ENCODE measurements around the gene DMWD. TPM values are rescaled to one million over a fixed set of nuclear protein-coding genes. Genes with fewer than 3 reads are reported as not detected.
"Not testable (repeated sequence)": the region's sequence is repeated elsewhere in the genome, so short reads cannot be mapped to it uniquely, and the experiment has no call there.

Gene DMWD
- total RNA-seq, 1 donor from 2014 or later, result 15.8 TPM

DNA sequence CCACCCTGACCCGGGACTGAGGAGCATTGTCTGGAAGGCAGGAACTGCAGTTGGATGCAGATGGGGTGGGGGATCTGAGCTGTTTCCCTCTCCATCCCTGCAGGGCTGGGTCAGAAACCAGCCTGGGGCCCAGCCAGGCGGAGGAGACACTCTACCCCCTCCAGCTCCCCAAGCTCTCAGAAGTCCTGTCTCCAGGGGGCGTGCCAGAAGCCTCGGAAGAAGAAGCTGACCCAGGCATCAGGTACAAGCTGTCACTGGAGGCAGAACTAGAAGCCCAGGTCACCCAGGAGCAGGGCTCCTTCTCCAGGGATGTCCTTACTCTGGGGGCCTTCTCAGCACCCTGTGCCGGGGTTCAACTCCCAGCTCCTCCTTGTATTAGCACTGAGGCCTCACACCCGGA is 39.1 kb downstream of the DMWD start:
- no peak for DNase-seq (ENCODE audit: low read depth in 2 of 2)

DNA sequence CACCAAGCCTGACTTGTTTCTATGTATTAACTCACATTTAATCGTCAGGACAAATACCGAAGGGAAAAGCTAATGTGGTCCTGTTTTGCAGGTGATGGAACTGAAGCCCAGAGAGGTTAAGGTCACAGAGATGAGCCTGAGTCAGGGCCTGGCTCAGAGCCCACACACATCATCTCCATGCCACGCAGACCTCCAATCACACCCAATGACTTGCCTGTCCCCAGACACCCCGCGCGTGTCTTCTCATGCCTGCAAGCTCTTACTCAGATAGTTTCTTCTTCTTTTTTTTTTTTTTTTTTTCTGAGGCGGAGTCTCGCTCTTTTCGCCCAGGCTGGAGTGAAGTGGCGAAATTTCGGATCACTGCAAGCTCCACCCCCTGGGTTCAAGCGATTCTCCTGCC is 40.0 kb downstream of the DMWD start:
- no peak for DNase-seq (ENCODE audit: low read depth in 2 of 2)

DNA sequence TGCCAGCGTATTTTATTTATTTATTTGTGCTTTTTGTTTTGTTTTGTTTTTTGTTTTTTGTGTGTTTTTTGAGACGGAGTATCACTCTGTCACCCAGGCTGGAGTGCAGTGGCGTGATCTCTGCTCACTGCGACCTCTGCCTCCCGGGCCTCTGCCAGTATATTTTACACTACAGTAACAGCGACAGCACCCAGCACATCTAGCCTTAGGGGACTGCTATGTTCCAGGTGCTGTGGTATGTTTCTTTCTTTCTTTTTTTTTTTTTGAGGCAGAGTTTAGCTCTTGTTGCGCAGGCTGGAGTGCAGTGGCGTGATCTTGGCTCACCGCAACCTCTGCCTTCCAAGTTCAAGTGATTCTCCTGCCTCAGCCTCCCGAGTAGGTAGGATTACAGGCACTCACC is 41.2 kb downstream of the DMWD start:
- not testable (repeated sequence) for DNase-seq (ENCODE audit: low read depth in 2 of 2)

DNA sequence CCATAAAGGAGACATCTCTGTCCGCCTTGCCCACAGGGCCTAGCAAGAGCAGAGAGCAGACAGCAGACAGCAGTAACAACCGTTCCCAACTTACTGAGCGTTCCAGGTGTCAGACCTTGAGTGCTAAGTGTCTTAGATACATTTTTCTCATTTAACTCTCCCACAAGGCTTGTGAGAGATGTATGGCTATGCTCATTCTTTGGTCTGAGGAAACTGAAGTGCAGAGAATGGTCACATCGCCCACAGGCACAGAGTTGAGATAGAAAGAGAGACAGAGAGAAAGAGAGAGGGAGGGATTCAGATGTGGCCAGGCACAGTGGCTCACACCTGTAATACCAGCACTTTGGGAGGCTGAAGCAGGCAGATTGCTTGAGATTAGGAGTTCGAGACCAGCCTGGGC is 45.1 kb downstream of the DMWD start:
- no peak for DNase-seq (ENCODE audit: low read depth in 2 of 2)

DNA sequence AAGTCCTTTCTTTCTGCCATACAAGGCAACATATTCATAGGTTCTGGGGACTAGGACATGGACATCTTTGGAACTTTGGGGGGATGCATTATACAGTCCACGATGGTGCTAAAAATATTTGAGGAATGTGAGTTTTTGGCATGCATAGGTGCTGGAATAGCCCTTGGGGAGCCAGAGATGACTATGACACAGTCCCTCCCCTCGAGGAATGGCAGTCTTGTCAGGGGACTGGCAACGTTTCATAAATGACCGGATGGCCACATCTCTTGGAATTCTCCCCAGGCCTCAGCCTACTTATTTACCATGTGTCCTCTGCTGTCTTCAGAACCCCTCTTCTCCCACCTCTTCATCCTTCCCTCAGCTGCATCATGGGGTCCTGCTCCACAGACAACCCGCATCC is 45.8 kb downstream of the DMWD start:
- no peak for DNase-seq (ENCODE audit: low read depth in 2 of 2)

DNA sequence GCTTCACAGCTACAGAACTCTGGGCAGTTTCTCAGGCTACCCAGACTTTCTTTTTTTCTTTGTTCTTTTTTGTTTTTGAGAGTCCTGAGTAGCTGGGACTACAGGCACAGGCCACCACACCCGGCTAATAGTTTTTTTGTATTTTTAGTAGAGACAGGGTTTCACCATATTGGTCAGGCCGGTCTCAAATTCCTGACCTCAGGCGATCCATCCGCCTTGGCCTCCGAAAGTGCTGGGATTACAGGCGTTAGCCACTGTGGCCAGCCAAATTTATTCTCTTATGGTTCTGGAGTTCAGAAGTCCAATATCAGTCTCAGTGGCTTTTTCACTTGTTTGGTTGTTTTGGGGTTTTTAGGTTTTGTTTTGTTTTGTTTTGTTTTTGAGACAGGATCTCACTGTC is 47.0 kb downstream of the DMWD start:
- DNase-seq (ENCODE audit: low read depth in 2 of 2), result no peak

DNA sequence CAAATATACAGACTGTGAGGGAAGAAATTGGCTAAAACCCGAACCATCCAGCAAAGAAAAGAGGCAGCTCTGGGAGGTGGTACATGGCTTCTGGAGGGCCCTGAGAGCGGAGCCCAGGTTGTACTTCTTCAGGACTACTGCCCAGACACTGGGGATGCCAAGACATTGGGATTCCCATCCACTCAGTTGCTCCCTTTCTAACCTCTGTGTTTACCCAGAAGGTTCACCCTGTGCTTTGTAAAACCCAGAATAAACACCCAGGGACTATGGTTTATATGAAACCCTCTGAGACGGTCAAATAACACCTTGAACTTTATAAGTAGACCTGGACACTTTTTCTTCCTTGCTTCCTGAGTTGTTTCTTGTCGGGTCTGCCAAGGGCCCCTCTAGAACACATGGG is 49.7 kb downstream of the DMWD start:
- DNase-seq (ENCODE audit: low read depth in 2 of 2), result no peak

DNA sequence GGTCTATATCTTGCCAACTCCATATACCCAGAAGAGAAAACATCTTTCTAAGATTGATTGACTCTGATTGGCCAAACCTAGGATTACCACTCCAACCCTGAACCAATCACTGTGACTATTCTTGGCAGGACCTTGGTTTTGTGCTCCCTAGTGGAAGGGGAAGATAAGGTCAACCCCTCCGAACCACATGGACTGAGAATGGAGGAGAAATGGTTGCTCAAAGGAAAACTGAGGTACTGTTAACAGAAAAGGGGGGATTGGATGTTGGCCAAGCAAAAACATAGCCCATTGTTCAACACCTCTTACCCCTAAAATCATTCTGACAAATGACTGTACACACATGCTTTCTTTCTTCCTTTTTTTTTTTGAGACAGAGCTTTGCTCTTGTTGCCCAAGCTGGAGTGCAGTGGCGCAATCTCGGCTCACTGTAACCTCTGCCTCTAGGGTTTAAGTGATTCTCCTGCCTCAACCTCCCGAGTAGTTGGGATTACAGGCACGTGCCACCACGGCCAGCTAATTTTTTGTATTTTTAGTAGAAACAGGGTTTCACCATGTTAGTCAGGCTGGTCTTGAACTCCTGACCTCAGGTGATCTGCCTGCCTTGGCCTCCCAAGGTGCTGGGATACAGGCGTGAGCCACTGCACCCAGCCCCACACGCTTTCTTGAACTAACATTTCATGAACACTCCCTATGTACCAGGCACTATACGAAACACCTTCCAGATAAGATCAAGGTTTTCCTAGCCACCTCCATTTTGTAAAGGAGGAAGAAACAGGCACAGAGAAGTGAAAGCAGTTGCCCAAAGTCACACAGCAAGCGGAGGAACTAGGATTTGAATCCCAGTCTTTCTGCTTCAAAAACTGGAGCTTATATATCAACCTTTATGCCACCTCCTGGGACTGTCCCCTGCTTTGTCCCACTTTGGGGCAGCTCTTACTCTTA is 52.9 kb downstream of the DMWD start:
- DNase-seq (ENCODE audit: low read depth in 2 of 2), result no peak

DNA sequence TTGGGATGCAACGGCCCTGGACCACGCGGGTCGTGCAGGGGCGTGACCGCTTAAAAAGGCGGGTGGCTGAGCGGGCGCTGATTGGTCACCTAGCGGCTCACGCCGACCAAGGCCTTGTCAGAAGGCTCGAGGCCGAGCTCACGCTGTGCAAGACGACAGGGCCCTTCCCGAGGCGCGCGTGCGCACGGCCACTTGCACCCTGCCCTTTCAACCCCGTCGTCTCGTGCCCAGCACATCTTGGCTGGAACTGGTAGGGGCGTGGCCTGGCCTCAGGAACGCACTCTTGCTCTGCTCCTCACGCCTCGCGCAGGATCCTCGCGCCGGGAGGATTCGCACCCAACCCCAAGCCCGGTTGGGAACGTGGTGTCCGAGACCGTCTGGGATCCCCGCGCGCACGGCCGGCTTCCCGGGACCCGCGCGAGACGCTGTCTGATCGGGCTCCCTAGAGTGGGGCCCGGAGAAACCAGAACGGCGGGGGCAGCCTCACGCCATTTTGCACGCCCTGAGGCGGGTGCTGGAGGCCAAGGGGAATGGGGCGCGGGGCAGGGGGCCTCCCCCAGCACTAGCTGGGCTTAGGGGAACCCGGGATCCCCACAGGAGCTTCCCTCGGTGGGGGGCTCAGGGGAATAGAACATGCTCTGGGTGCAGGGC is 59.4 kb downstream of the DMWD start, which contains the start of gene MEIOSIN:
Gene MEIOSIN, plus strand, starts transcription at position 280 of the 651 bp plus-strand sequence. CDS start 1,938 bp downstream, outside the sequence.
- DNase-seq (ENCODE audit: low read depth in 2 of 2), result no peak

Other genes with a start within 250 kb of the DMWD start
- 4.1 and 5.6 TPM in 2 replicates for gene OPA3, start 208.0 kb downstream of the DMWD start, total RNA-seq
- 1.0 and 1.5 TPM in 2 replicates for gene GPR4, start 190.6 kb downstream of the DMWD start, total RNA-seq
- 11.1 and 15.7 TPM in 2 replicates for gene EML2, start 153.4 kb downstream of the DMWD start, total RNA-seq
- gene GIPR, start 124.6 kb downstream of the DMWD start, total RNA-seq, result 0.13 TPM in 1 of 2 replicates, not detected in the other
- gene SNRPD2, start 100.9 kb downstream of the DMWD start, total RNA-seq, result 222 and 396 TPM in 2 replicates
- 8.3 and 11.7 TPM in 2 replicates for gene QPCTL, start 100.2 kb downstream of the DMWD start, total RNA-seq
- gene FBXO46, start 61.9 kb downstream of the DMWD start, total RNA-seq, result 3.2 and 5.4 TPM in 2 replicates
- not detected in 2 replicates for gene MEIOSIN, start 59.4 kb downstream of the DMWD start, total RNA-seq
- 4.0 and 5.4 TPM in 2 replicates for gene SIX5, start 23.6 kb downstream of the DMWD start, total RNA-seq
- gene DMPK, start 10.4 kb downstream of the DMWD start, total RNA-seq, result 5.0 and 8.0 TPM in 2 replicates
- under 0.01 TPM in 2 replicates for gene RSPH6A, start 22.5 kb upstream of the DMWD start, total RNA-seq
- gene SYMPK, start 70.3 kb upstream of the DMWD start, total RNA-seq, result 22.1 and 35.3 TPM in 2 replicates
- 0.13 TPM in 1 of 2 replicates, not detected in the other for gene FOXA3, start 71.5 kb upstream of the DMWD start, total RNA-seq
- gene IRF2BP1, start 93.3 kb upstream of the DMWD start, total RNA-seq, result 14.9 and 24.5 TPM in 2 replicates
- 0.64 and 1.8 TPM in 2 replicates for gene MYPOP, start 109.8 kb upstream of the DMWD start, total RNA-seq
- gene NANOS2, start 121.9 kb upstream of the DMWD start, total RNA-seq, result not detected in 2 replicates
- gene NOVA2, start 181.0 kb upstream of the DMWD start, total RNA-seq, result 5.1 and 7.8 TPM in 2 replicates
- gene CCDC61, start 202.6 kb upstream of the DMWD start, total RNA-seq, result 4.6 and 5.2 TPM in 2 replicates
- not detected in 2 replicates for gene PGLYRP1, start 230.2 kb upstream of the DMWD start, total RNA-seq
- gene IGFL4, start 248.2 kb upstream of the DMWD start, total RNA-seq, result not detected in 2 replicates